Right hindlimb (tissue), 1 donor: ENCODE results near the gene PADI4.

Experiments
- DNase-seq: peaks from one replicate; pipeline ENCODE4 v3.0.0-alpha.2; 2018

Gene PADI4

DNA sequence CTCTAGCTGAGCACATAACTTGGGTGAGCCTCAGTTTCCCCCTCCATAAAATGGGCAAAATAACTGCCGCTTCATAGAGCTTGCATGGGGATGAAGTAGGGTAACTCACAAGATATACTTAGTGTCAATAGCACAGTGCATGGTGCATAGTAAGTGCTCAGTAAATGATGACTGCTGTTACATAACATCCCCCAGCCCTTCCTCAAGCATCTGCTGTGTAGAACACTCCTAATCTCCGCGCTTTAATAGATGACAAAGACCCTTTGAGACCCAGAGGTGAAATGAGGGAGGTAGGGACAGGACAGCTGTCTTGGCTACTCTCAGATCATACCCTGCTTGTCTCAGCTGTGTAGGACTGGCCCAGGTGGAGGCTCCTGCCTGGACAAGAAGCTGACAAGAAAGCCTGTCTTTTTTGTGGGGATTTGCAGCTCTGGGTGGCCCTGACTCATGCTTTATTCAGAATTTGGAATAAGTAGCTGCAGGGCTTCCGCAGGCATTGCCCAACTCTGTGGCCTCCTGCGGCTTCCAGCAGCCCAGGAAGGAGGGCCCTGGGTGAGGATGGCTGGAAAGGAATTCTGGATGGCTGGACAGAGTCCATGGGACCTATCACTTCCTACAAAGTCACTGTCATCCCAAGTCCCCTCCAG is 20.7 kb upstream of the PADI4 start:
- DNase-seq, result no peak

DNA sequence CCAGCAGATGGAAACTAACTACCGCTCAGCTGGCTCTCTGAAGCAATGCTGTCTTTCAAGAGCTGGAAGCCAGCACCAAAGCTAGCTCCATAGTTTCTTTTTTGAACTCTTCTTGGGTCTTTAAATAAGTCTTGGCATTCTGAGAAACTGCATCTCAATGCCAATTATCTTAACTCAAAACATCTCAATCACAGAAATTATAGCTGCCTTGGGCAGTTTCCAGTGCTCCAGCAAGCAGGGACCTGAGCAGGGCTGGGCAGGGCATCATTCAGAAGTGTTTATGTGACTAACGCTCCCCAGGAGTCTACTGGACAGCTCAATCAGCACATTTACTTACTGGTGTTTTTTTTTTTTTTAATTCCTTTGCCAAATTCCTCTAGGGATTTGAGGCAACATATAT is 18.3 kb upstream of the PADI4 start:
- DNase-seq, result no peak

DNA sequence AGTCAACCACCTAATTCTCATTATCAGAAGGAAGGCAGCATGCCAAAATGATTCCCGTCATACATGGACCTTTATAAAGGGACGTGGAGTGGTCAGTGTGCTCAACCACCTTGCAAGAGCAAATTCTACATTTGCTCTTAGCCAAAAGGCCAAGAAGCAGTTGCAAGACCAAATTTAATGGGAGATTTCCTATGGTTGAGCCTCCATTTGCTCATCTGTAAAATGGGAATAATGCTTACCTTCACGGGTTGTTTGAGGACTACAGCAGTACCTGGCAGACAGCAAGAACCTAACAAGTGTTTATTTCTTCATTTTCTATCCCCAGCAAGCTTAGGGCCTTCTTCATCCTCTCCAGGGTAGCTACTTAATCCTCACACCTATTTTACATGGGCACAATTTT is 17.4 kb upstream of the PADI4 start:
- DNase-seq, result no peak

DNA sequence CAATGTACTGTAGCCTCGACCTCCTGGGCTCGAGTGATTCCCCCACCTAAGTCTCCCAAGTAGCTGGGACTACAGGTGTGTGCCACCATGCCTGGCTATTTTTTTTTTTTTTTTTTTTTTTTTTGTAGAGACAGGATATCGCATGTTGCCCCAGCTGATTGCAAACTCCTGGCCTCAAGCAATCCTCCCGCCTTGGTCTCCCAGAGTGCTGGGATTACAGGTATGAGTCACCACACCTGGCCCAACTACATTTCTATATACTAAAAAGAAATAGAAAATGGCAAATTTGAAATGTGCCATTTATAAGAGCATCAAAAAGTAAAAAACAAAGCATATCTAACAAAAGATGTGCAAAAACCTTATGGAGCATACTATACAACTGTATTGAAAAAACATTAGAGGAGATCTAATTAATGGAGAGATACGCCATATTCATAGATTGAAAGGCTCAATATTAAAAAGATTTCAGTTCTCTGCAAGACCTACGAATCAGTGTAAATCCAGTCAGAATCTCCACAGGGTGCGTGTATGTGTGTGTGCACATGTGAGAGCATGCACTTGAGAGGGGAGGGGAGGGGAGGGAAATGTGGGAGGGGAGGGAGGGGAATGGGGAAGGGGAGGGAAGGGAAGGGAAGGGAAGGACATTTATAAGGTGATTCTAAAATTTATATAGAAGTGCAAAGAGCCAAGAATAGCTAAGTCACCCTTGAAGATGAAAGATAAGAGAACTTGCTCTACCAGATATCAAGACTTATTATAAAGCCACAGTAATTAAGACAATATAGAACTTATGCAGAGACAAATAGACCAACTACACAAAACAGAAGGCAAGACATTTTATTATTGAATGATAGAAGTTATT is 15.5 kb upstream of the PADI4 start:
- DNase-seq, result no peak

DNA sequence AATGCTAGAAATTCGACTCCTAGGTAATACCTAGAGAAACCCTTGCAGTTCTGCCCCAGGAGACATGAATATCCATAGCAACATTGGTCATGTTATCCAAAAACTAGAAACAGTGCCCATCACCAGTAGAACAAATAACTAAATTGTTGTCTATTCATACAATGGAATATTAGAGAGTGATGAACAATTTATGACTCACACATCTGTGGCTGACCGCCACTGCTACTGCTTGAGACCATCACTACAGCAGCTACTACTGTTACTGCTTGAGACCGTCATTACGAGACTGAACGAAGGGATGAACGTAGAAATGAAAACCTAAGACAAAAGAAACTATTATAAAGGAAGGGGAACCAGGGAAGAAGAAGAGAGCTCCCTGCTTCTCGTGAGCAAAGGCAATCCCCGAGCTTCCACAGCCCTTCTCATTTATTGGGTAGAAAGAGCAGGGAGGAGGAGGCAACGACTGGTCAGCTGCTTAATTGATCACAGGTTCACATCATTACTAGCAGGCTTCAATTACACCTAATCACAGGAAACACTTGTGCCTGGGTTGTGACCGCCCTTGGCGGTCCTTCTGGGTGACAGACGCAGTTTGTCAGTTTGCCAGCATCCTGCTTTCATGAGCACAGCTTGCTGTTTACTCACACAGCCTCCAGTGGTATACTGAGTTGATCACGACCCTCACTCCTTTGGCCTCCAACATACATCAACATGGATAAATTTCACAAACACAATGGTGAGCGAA is 14.1 kb upstream of the PADI4 start:
- DNase-seq, result no peak

DNA sequence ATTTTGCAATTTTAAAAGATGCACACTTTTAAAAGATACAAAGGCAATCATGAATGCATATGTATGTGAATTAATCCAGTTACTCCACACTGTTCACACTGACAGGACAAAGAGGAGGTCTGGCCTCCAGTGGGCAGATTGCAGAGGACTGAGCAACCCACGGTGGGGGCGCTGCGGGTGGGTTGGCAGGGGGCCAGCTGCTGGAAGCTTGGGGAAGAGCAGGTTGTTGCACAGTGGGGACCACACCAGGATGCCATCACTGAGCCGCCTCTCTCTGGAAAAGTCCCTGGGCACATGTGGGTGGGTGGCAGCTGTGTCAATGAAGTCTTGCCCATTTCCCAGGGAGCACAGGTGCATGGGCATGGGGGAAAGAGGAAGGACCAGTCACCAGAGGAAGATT is 12.7 kb upstream of the PADI4 start:
- DNase-seq, result no peak

DNA sequence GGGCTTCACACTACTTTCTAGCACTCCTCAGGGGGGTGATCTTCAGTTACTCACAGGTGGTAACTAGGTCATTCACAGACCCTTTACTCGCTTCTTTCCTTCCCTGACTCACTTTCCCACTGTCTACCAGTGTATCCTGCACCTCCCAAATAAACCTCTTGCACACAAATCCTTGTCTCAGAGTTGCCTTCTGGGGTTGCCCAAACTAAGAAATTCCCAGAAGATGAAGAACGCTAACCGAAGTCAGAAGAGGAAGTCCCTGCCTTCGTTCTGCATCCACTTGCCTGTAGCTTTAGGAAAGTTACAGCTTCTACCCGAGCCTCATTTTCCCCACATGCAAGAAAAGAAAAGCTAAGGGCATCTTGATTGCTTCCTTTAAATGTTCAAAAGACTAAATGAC is 11.9 kb upstream of the PADI4 start:
- no peak for DNase-seq

DNA sequence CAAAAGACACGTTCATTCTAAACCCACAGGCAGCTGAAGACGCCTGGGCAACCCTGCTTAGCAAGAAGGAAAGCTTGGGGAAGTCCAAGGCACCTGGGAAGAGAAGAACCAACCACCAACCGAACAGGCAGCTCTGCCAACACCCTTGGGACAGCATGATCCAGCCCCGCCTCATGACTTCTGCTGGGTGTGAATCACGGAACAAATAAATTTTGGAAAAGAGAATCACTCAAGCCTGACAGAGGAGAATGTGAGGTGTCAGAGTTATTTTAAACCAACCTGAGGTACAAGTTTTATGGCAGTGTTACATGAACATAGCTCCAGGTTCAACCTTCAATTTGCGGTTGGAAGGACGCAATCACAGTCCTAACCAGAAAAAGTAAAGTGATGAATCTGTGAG is 10.0 kb upstream of the PADI4 start:
- DNase-seq, result no peak

DNA sequence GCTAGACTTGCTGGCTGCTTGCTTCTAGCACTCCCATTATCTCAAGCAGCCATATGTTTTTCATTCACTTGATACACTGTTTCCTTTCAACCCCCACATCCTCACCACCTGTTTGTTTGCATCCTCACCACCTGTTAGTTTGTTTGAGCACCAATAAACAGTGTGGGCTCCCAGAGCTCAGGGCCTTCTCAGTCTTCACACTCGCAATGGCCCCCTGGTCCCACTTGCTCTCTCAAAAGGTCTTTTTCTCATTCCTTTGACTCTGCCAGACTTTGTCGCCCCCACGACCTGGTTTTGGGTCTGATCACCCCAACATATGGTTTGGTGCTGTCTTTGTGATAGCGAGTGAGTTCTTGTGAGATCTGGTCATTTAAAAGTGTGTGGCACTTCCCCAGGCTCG is 6.2 kb upstream of the PADI4 start:
- no peak for DNase-seq

DNA sequence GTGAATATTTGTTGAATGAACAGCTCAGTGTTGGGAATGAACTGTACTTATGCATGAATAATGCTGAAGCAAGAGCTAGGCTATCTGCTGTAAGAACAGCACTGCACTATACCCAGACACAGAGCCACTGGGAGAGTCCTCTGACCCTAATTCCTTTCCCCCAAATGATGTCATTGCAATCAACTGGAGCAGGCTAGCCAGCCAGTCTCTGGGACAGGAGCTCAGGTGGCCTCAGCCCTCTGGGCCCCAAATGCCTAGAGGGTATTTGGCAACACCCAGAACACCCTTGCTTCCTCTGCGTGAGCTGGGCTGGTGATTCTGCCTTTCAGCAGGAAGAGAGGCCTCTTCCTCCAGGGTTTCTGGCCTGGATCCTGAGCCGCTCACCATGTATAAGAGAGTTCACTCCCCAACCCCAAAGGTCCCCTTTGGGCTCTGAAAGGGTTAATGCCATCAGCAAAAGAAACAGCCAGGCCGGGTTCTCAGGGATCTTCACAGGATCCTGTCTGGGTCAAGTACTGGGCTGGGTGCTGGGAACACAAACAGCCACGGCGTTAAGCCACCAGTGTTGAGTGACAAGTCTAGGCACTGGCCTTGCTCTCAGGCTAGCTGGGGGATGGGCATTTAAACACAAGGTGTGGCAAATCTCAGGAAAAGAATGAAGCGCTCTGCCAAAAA is 3.7 kb upstream of the PADI4 start:
- DNase-seq, result no peak

DNA sequence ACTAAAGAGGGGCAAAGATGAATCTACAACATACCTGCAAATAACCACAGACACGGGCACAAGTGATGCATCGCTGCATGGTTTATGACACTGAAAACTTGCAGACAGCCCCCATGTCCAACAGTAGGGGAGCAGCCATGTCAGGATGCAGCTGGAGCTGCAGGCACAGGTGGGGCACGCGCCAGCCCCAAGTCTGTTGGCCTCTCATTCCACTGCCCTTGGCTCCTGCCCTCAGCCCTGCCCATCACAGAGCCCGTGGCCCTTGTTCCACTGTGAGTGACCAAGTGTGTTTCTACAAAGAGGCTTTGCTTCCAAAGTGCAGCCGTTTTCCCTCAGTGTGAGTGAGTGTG is 3.2 kb upstream of the PADI4 start:
- no peak for DNase-seq

DNA sequence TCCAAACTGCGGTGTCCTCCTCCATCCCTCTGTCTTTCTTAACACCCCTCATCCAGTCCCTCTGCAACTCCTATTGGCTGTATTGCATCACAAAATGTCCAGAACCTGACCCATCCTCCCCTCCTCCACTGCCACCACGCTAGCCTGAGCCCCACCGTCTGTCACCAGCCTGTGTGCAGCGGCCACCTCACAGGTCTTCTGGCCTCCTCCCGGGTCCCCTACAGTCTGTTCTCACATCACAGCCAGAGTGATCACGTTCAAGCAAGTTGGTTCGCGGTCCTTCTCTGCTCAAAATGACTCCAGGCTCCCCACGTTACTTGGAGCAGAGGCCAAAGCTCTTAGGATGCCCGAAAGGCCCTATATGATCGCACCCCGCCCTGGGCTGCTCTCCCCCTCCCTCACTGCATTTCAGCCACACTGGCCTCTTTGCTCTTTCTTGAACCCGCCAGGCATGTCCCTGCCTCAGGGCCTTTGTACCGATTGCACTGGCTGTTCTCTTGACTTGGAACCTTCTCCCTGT is 2.4 kb upstream of the PADI4 start:
- no peak for DNase-seq

DNA sequence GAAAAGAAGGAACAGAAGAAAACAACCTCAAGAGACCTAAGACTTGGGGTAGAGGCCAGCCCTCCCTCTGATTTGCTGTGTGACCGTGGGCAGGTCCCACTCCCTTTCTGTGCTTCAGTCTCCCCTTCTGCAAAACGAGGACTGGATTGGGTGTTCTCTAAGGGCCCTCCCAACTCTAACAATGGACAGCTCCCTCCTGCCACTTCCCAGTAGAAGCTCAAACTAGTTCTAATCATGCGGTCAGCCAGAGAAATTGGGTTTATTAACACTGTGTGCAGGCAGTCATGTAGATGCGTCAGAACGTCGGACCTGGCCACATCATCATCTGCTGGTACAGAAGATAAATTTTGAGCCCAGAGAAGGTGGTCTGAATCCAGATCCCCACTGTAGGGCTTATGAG is 1.6 kb upstream of the PADI4 start:
- DNase-seq, result no peak

DNA sequence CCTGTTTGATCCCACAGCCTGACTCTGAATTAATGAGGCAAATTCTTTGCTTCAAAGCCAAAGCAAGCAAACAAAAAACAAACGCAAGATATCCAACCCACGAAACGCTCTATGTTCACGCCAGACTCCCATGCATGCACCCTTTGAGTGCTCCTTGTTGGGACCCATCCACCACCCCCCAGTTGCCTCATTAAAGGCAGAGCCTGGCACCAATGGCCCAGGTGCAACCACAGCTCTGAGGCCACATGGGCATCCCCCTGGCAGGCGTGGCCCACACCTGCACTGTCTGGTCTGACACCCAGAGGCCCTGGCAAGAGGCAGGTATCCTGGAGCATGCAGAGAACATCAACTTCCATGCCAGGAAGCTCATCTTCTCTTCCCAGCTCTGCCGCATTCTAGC is 1.1 kb upstream of the PADI4 start:
- DNase-seq, result no peak

DNA sequence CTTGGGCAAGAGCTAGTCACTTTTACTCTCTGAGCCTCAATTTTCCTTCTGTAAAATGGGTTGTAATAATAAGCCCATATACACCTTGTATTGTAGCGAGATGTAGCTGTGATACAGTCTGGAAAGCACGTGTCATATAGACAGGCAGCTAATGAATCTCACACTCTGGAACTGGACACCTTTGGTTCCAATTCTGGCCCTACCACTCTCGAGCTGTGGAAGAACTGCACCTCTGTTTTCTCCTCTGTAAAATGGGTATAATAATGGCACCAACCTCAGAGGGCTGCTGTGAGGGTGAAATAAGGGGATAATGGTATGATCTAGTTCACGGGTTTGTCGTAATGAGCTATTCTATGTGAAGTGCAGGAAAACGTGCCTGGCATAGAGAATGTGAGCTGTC is 668 bp upstream of the PADI4 start:
- no peak for DNase-seq

DNA sequence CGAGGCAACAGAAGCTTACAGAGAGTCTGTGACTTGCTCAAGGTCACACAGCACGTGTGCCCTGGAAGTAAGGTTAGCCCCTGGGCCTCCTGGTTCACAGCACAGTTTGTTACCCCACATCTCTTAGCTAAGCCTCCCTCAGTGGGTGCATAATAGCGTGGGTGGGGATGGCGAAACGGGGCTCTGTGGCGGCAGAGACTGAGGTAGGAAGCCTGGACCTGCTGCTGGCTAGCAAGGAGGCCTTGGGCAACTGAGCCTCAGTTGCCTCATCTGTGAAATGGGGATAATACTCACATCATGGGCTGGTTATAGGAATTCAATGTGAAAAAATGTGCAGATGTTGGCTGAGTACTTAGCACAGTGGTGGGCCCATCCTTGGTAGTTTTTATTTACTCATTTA is 596 bp downstream of the PADI4 start:
- DNase-seq, result no peak

DNA sequence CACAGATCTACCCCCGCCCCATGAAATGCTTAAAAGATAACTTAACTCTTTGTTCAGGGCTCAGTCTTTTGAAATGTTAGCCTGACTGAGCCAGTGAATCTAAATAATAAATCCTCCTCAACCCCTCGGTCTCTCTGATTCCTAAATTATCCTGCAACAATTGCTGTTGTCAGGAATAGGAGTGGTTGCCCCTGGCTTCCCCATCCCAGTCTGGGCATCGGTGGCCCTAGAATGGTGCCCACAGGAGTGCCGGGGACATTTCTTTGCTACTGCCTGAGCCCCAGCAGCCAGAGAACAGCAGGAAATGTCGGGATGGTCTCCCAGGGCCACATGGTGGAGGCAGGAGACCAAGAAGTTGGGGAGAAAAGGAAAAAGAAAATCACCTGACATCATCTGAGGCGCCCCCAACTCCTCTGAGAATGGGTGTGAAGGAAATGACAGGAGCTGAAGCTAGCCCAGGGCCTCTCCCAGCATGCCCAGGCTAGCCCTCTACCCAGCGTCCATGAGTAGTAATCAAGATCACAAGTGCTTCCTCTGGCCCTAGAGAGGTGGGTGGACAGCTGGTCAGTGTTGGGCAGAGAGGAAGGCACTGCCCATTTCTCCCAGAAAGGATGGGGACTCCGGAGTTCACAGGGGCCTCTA is 1.6 kb downstream of the PADI4 start:
- no peak for DNase-seq

DNA sequence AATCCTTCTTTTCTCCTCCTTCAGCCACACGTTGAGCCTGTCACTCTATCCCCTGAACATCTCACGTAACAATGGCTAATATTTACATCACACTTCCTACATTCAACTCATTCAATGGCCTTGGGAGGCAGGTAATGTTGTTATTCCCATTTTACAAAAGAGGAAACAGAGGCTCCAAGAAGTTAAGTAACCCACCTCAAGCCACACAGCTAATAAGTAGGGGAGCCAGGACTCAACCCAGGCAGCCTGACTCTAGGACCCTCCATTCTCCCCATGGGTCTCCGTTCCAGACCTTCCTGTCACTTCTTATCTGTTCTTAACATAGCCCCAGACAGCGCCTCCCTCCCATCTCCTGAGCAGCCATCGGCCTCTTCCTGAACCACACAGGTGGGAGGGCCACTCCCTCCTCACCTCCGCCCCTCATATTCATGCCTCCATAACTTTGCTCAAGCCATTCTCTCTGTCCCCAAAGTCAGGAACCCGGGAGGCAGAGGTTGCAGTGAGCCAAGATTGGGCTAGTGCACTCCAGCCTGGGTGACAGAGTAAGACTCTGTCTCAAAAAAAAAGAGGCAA is 2.2 kb downstream of the PADI4 start:
- DNase-seq, result no peak

DNA sequence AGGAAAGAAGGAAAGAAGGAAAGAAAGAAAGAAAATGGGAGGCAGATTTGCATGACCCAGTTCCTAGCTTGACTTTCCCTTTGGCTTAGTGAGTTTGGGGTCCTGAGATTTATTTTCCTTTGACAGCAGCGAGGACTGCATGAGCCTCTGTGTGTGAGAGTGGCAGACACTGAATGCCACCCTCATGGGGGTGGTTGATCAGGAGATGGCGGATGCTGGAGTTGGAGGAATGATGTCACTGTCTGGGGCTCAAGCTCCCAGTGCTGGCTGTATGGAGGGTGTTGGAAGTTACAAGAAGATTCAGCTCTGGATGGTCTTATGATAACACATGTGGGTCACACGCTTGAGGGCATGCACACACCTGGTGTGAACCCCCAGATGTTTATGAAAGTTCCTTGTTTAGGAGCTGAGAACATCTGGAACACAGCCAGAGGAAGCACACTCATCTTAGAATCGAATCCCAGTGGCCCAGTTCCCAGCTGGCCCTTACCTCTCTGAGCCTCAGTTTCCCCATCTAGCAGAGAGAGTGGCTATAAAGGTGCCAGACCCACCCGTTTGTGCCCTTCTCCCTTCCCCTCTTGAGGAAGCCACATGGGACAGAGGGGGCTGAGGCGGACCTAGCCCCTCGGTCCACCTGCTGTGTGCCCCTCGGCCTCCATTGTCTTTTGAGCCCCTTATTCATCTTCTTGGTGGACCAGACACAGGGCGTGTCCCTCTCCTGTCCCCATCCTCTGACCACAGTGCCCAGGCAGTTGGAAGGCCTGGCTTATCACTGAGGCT is 5.7 kb downstream of the PADI4 start:
- DNase-seq, result no peak

DNA sequence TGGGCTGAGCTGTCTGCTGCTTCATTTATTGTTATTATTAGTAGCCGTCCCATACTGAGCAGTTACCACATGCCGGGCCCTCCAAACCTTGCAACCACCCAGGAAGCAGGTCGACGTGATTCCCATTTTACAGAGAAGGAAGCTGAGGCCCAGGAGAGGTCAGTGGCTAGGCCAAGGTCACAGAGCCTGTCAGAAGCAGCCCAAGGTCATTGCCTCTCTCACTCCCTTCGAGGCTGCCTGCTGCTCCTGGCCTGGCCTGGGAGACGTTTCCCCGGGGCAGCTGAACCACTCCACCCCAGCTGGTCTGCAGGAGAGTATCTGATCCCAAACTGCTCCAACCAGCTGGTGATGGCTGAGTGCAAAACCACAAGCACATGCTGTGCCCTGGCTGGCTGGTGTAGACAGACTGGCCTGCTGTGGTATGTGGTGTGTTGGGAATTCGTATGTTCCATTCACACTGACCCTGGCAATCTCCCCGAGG is 6.5 kb downstream of the PADI4 start:
- no peak for DNase-seq

DNA sequence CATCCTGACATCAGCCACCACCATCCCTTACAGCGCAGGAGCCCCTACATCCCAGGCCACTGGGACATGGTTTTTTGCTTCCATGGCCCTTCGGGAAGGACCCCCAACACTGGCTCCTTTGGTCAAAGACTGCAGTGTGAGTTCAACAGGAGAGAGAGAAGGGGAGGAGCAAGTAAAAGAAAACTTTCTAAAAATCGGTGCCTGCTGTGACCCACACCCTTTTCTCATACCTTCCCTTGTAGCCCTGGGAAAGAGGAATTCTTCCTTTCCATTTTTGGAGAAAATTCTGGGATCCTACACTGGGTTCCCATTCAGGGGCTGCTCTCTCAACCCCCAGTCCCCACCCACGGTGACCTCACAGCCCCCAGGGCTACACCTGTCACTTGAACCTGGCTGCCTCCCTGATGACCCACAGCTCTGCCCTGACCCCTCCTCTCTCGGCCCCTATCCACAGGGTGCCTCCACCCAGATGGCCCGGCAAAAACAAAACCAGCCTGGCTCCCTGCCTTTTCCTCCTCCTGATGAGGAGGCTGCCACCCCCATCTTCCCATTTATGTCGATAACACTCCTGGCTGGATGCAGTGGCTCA is 7.6 kb downstream of the PADI4 start:
- no peak for DNase-seq
